ENCODE results near the gene PRKCB. TPM values are rescaled to one million over a fixed set of nuclear protein-coding genes. Genes with fewer than 3 reads are reported as not detected.

Gene PRKCB
- total RNA-seq, 1 donor from 2014 or later = 2.5 TPM

GRCh38 chr16:24166661-24167528 is 331.1 kb downstream of the PRKCB start:
- no peak for ATAC-seq
- intact Hi-C loops (cut with micrococcal nuclease) = no loop called here
- DNase-seq = no peak

DNA sequence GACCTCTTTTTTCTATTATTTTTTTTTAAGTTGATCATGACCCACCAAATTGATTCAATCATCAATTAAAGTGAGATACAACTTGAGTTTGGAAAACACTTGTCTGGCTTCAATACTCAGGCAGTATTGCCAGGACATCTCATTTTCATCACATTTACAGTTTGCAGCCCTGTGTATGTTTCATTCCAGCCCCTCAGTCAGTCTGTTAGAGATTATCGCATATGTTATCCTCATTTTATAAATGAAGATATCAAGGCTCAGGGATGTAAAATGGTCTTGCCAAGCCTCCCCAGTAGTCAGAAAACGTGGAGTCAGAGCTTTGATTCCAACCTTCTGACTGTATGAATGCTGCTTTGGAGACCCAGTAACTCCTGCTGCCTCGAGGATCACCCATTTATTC is 333.1 kb downstream of the PRKCB start:
- intact Hi-C loops (cut with micrococcal nuclease) = no loop called here
- ATAC-seq = no peak
- no peak for DNase-seq

DNA sequence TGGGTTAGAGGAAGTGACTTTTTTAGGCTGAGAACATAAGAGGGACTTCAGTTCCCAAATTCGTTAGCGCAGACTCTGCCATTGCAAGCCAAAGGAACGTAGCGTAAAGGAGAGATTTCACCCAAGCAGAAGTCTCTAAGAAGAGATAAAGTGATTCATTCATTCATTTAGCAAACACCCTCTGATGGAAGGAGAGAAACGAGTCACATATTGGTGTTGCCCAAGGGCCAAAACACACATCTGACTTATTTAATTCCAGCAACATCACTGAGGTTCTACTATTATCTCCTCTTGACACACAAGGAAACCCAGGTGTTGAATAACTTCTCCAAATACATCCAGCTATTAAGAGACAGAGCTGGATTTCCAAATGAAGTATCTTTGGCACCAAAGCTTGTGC is 334.6 kb downstream of the PRKCB start:
- intact Hi-C loops (cut with micrococcal nuclease) = no loop called here
- ATAC-seq (no peak), DNase-seq (no peak)

DNA sequence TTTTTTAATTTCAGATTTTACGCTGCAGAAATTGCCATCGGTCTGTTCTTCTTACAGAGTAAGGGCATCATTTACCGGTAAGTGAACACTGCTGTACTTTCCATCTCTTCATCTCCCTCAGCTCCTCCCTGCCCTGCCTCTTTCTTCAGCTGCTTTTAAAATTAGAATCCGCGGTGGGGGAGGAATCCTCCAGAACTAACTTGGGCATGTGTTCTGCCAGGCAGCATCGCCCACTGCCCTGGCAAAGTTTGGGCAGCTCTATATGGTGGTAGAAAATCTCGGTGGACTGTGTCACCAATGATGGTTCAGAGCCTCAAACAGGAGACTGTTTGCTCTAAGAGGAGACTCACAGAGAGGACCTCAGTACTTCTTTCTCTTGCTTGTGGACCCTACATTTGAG is 338.7 kb downstream of the PRKCB start:
- DNase-seq (no peak), ATAC-seq (no peak)
- intact Hi-C loops (cut with micrococcal nuclease) = no loop called here

DNA sequence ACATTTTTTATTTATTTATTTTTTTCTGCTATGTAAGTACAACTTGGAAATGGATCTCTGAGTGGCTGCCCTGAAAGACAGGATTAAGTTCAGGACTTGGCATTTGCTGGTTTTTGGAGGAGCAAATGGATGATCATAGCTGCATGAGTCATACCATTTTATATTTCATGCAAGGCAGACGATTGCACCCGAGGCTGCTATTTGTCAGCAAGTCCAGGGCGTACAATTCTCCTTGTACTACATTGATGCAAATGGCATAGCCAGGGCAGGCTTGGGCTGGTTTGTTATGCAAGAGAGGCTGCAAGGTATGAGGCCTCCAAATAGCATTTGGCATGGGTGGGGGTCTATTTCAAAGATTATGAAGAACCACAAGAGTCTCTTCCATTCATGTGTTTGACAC is 339.2 kb downstream of the PRKCB start:
- ATAC-seq = no peak
- no peak for DNase-seq
- intact Hi-C loops (cut with micrococcal nuclease) = no loop called here

- DNase-seq = no peak
- intact Hi-C loops (cut with micrococcal nuclease) = no loop called here
- no peak for ATAC-seq
These were observed 342.7 kb downstream of the PRKCB start for GRCh38 chr16:24178496-24178895.

GRCh38 chr16:24180451-24180850 is 344.7 kb downstream of the PRKCB start:
- DNase-seq (no peak), ATAC-seq (no peak)
- intact Hi-C loops (cut with micrococcal nuclease) = no loop called here

GRCh38 chr16:24188021-24188542 is 352.3 kb downstream of the PRKCB start:
- intact Hi-C loops (cut with micrococcal nuclease) = no loop called here
- ATAC-seq = no peak
- DNase-seq = no peak

- no peak for ATAC-seq
- DNase-seq = no peak
- intact Hi-C loops (cut with micrococcal nuclease) = no loop called here
These were observed 353.1 kb downstream of the PRKCB start for GRCh38 chr16:24188751-24189318.

DNA sequence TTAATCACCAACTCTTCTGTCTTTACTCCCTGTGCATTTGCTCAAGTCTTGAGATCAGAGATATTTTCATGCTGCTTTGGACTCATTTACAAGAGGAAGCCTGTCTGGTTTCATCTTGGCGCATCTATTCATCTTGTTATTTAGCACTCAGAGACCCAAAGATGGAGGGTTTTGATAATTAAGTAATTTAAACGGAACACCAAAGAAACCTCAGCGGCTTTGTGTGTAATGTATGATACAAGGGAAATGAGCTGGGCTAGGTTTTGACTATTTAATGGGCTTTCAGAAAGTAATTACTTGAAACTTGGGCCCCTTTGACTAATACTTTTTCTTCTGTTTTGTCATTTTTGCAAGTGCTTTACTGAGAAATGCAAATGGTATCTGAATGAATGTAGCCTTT is 354.2 kb downstream of the PRKCB start:
- intact Hi-C loops (cut with micrococcal nuclease) = no loop called here
- ATAC-seq (no peak), DNase-seq (no peak)

- DNase-seq = no peak
- no peak for ATAC-seq
- intact Hi-C loops (cut with micrococcal nuclease) = no loop called here
These were observed 356.2 kb downstream of the PRKCB start for GRCh38 chr16:24191876-24192402.

- intact Hi-C loops (cut with micrococcal nuclease) = no loop called here
- ATAC-seq (no peak), DNase-seq (no peak)
These were observed 359.4 kb downstream of the PRKCB start for GRCh38 chr16:24195221-24195620.

DNA sequence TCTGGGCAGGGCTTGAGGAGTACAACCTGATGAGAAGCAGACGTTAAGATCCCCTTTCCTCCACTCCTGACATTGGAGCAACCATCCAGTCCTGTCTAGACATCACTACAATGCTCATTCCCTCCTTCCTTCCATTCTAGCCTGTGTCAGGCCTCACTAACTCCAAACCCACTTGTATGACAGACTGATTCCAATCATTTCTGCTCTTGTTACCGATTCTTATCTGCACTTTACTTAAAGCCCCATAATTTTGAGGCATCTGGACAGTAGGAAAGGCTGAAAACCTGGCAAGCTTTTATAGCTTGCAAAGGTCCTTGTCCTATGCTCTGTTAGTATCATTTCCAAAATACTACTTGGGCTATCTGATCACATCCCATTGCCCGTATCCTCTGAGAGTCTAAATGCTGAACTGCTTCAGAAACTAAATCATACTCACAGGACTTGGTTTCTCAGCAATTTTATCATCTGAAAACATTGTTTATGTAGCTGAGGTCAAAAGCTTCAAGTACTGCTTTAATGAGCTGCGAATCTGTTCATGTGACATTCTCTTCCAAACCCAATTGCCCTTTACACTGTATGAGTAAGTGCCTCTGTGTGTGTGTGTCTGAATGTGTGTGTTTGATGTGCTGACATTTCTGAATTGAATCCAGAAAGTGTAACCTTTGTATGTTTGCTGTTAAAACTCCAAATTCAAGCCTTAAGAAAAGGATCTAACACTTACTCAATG is 363.2 kb downstream of the PRKCB start:
- DNase-seq (no peak), ATAC-seq (no peak)
- intact Hi-C loops (cut with micrococcal nuclease) = no loop called here

DNA sequence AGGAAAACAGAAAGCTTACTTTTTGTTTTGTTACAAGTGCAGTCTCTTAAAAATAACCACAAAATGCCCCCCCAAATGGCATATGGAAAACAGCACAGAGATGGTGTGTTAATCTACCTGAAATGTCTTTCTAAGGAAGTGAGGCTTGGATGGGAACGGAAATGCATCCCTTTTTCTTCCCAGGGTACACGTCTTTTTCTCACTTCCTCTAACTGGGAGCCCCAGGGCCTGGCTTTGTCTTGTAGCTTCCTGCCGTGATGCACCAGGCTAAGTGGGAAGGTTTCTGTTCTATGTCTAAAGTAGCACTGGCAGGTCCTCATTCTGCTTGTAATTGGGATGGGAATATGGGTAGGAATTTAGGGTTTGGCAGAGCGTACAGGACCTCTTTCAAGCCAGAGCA is 367.9 kb downstream of the PRKCB start:
- ATAC-seq (no peak), DNase-seq (no peak)
- intact Hi-C loops (cut with micrococcal nuclease) = no loop called here

DNA sequence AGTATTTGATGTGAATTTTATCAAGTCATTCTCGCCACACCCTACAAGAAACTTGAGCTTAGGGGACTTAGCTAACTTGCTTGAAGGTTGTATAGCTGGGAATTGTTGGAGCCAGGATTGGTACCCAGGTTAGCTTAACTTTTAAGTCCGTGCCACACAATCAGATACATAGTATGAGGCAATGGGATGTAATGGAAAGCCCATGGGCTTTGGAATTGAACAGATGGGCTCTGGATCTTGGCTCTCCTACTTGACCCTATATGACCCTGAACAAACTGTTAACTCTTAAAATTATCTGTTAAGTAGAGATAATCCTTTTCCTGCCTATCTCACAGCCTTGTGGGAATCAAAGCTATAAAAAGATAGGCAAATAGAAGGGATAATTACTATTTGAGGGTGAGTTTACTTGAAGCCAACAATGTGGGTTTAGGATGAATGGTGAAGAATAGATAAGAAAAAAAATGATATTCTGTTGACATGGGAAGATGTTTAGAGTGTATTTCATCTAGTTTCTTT is 368.4 kb downstream of the PRKCB start:
- intact Hi-C loops (cut with micrococcal nuclease) = no loop called here
- no peak for ATAC-seq
- no peak for DNase-seq

GRCh38 chr16:24206926-24207325 is 371.1 kb downstream of the PRKCB start:
- DNase-seq = no peak
- intact Hi-C loops (cut with micrococcal nuclease) = no loop called here
- ATAC-seq = no peak

GRCh38 chr16:24208710-24209109 is 372.9 kb downstream of the PRKCB start:
- DNase-seq (no peak), ATAC-seq (peak; percentile 80)
- intact Hi-C loops (cut with micrococcal nuclease) = no loop called here

- intact Hi-C loops (cut with micrococcal nuclease) = no loop called here
- DNase-seq = no peak
These were observed 379.2 kb downstream of the PRKCB start for GRCh38 chr16:24214992-24215391.

GRCh38 chr16:24216961-24217360 is 381.2 kb downstream of the PRKCB start:
- intact Hi-C loops (cut with micrococcal nuclease) = no loop called here
- no peak for DNase-seq
- ATAC-seq = no peak

More at GRCh38 chr16:24214992-24215391, 379.2 kb downstream of the PRKCB start:
- ATAC-seq = no peak

DNA sequence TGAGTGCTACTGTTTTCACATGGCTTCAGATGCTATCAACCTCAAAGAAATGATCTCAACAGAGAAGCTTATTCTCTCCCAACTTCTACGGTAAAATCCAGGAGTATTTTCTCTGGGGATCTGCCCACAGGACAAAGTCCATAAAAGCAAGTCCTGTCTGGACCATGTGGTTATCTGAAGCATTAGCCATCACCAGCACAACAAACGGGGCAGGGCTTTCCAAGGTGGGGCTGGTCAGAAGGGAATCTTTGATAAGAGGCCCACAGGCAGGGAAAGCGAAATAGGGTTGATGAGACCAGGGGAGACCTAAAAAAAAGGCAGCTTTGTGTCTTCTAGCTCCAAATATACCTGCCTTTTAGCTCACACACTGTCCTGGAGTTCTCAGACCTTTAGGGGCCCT is 381.7 kb downstream of the PRKCB start:
- ATAC-seq = no peak
- no peak for DNase-seq
- intact Hi-C loops (cut with micrococcal nuclease) = no loop called here
